ENCODE results near the gene CYP3A7.
"Not testable (repeated sequence)": the region's sequence is repeated elsewhere in the genome, so short reads cannot be mapped to it uniquely, and the experiment has no call there.

Gene CYP3A7

DNA sequence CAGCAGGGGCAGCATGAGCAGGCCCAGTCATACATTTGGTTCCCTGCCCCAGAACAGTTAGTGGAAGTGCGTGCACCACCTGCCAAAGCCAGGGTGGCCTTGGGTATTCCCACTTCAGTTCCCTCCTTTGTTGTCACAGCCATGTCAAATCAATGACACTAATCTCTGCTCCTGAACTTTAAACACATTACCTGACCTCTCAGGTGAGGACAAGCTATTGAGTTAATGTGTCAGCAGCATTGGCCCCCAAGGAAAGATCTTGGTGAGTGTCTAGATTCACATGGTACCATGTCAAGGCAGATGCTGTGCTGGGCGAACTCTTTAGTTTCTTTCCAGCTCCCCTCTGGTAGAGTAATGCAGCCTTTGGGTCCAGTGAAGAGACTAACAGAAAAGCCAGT lies 57.3 kb downstream of the CYP3A7 start:
- Histone ChIP-seq H3K4me3 (ENCODE audit: low read depth in 1 of 2, low read length in 2 of 2) (no peak overlapping the region), H3K36me3 (ENCODE audit: insufficient read depth, low read length) (no peaks in the 10 kb centered on the region), H3K4me1 (ENCODE audit: insufficient read depth, low read length) (peaks cover 4% of the 10 kb centered on the region), H3K27me3 (ENCODE audit: control insufficient read depth in 1 of 2, insufficient read depth in 2 of 2, low read length in 2 of 2) (no peaks in the 10 kb centered on the region), H3K9me3 (ENCODE audit: low read length) (no peaks in the 10 kb centered on the region), H3K27ac (ENCODE audit: low read depth, low read length) (no peak overlapping the region), H3K9ac (ENCODE audit: low read length) (no peak overlapping the region)

- Histone ChIP-seq H3K36me3 (ENCODE audit: insufficient read depth, low read length) (no peaks in the 10 kb centered on the region), H3K9ac (ENCODE audit: low read length) (no peak overlapping the region), H3K4me3 (ENCODE audit: low read depth in 1 of 2, low read length in 2 of 2) (no peak overlapping the region), H3K4me1 (ENCODE audit: insufficient read depth, low read length) (peaks cover 4% of the 10 kb centered on the region), H3K27me3 (ENCODE audit: control insufficient read depth in 1 of 2, insufficient read depth in 2 of 2, low read length in 2 of 2) (no peaks in the 10 kb centered on the region), H3K27ac (ENCODE audit: low read depth, low read length) (no peak overlapping the region), H3K9me3 (ENCODE audit: low read length) (no peaks in the 10 kb centered on the region)
Measured at GRCh38 chr7:99677013-99677647, 57.9 kb downstream of the CYP3A7 start.

GRCh38 chr7:99674995-99675742 lies 59.8 kb downstream of the CYP3A7 start:
- Histone ChIP-seq H3K4me3 (ENCODE audit: low read depth in 1 of 2, low read length in 2 of 2) (no peak overlapping the region), H3K4me1 (ENCODE audit: insufficient read depth, low read length) (peaks cover 2% of the 10 kb centered on the region), H3K27ac (ENCODE audit: low read depth, low read length) (no peak overlapping the region), H3K27me3 (ENCODE audit: control insufficient read depth in 1 of 2, insufficient read depth in 2 of 2, low read length in 2 of 2) (no peaks in the 10 kb centered on the region), H3K36me3 (ENCODE audit: insufficient read depth, low read length) (no peaks in the 10 kb centered on the region), H3K9me3 (ENCODE audit: low read length) (no peaks in the 10 kb centered on the region), H3K9ac (ENCODE audit: low read length) (no peak overlapping the region)

- Histone ChIP-seq H3K4me1 (ENCODE audit: insufficient read depth, low read length) (no peaks in the 10 kb centered on the region), H3K36me3 (ENCODE audit: insufficient read depth, low read length) (no peaks in the 10 kb centered on the region), H3K4me3 (ENCODE audit: low read depth in 1 of 2, low read length in 2 of 2) (no peak overlapping the region), H3K9me3 (ENCODE audit: low read length) (no peaks in the 10 kb centered on the region), H3K27ac (ENCODE audit: low read depth, low read length) (no peak overlapping the region), H3K9ac (ENCODE audit: low read length) (no peak overlapping the region), H3K27me3 (ENCODE audit: control insufficient read depth in 1 of 2, insufficient read depth in 2 of 2, low read length in 2 of 2) (no peaks in the 10 kb centered on the region)
Measured at GRCh38 chr7:99672573-99672972, 62.4 kb downstream of the CYP3A7 start.

DNA sequence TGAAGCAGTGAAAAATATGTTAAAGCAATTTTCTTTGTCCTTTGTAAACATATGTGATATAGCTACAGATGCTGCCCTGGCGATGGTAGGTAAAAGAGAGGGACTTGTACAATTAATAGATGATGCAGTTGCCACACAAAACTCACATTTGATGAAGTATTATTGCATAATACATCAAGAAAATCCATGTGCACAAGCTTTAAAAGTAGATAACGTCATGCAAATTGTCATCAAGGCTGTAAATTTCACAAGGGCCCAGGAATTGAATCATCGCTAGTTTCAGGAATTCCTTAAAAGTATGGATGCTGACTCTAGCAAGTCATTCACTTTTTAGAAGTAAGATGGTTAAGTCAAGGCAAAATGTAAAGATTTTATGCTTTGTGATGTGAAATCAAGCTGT lies 65.2 kb downstream of the CYP3A7 start:
- Histone ChIP-seq H3K36me3 (ENCODE audit: insufficient read depth, low read length) (no peaks in the 10 kb centered on the region), H3K4me3 (ENCODE audit: low read depth in 1 of 2, low read length in 2 of 2) (no peak overlapping the region)

GRCh38 chr7:99668541-99668940 lies 66.5 kb downstream of the CYP3A7 start:
- Histone ChIP-seq H3K36me3 (ENCODE audit: insufficient read depth, low read length) (no peaks in the 10 kb centered on the region), H3K9me3 (ENCODE audit: low read length) (no peaks in the 10 kb centered on the region)

More for the DNA sequence above, 65.2 kb downstream of the CYP3A7 start:
- no peaks in the 10 kb centered on the region for H3K4me1 ChIP-seq (ENCODE audit: insufficient read depth, low read length)
- H3K9ac ChIP-seq (ENCODE audit: low read length), result no peak overlapping the region
- no peaks in the 10 kb centered on the region for H3K9me3 ChIP-seq (ENCODE audit: low read length)
- H3K27ac ChIP-seq (ENCODE audit: low read depth, low read length), result no peak overlapping the region
- H3K27me3 ChIP-seq (ENCODE audit: control insufficient read depth in 1 of 2, insufficient read depth in 2 of 2, low read length in 2 of 2), result no peaks in the 10 kb centered on the region

GRCh38 chr7:99667179-99667578 lies 67.8 kb downstream of the CYP3A7 start:
- H3K9ac ChIP-seq (ENCODE audit: low read length), result no peak overlapping the region
- H3K4me3 ChIP-seq (ENCODE audit: low read depth in 1 of 2, low read length in 2 of 2), result no peak overlapping the region
- no peaks in the 10 kb centered on the region for H3K36me3 ChIP-seq (ENCODE audit: insufficient read depth, low read length)
- H3K27ac ChIP-seq (ENCODE audit: low read depth, low read length), result no peak overlapping the region
- no peaks in the 10 kb centered on the region for H3K4me1 ChIP-seq (ENCODE audit: insufficient read depth, low read length)
- H3K9me3 ChIP-seq (ENCODE audit: low read length), result no peaks in the 10 kb centered on the region
- H3K27me3 ChIP-seq (ENCODE audit: control insufficient read depth in 1 of 2, insufficient read depth in 2 of 2, low read length in 2 of 2), result no peaks in the 10 kb centered on the region

More at GRCh38 chr7:99668541-99668940, 66.5 kb downstream of the CYP3A7 start:
- Histone ChIP-seq H3K27me3 (ENCODE audit: control insufficient read depth in 1 of 2, insufficient read depth in 2 of 2, low read length in 2 of 2) (no peaks in the 10 kb centered on the region), H3K9ac (ENCODE audit: low read length) (no peak overlapping the region), H3K4me3 (ENCODE audit: low read depth in 1 of 2, low read length in 2 of 2) (no peak overlapping the region), H3K27ac (ENCODE audit: low read depth, low read length) (no peak overlapping the region), H3K4me1 (ENCODE audit: insufficient read depth, low read length) (no peaks in the 10 kb centered on the region)

- H3K27ac ChIP-seq (ENCODE audit: low read depth, low read length), result no peak overlapping the region
- H3K4me1 ChIP-seq (ENCODE audit: insufficient read depth, low read length), result no peaks in the 10 kb centered on the region
- no peaks in the 10 kb centered on the region for H3K27me3 ChIP-seq (ENCODE audit: control insufficient read depth in 1 of 2, insufficient read depth in 2 of 2, low read length in 2 of 2)
- H3K36me3 ChIP-seq (ENCODE audit: insufficient read depth, low read length), result no peaks in the 10 kb centered on the region
- H3K9ac ChIP-seq (ENCODE audit: low read length), result no peak overlapping the region
- no peak overlapping the region for H3K4me3 ChIP-seq (ENCODE audit: low read depth in 1 of 2, low read length in 2 of 2)
- no peaks in the 10 kb centered on the region for H3K9me3 ChIP-seq (ENCODE audit: low read length)
Measured at GRCh38 chr7:99666013-99666395, 69.0 kb downstream of the CYP3A7 start.

DNA sequence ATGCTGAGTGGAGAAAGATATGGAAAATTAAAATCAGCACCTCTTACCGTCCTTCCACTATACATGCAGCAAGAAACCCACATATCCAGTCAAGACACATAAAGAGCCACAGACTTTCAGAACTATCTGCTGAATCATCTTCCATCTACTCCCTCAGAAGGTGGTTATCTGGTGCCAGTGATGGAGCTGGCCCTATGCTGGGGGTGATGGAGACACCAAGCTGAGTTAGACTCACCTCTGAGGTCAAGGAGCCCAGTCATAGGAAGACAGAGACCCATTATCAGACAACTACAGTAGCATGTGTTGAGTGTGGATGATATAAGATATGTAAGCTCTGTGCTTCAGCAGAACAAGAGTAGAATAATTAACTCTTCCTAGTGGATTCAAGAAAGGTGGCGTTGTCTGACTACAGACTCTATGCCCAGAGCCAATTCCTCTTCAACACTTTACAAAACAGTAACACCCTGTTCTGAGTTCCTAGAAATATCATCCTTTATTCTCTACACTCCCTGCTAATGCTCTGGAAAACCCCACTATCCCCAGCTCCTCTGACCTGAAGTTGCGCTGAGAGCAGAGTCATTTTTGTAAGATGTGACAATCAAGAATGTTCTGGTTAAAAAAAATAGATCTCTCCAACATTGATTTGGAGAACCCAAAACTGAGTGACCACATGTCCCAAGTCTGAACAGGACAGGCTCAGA lies 69.5 kb downstream of the CYP3A7 start:
- Histone ChIP-seq H3K27me3 (ENCODE audit: control insufficient read depth in 1 of 2, insufficient read depth in 2 of 2, low read length in 2 of 2) (no peaks in the 10 kb centered on the region), H3K4me3 (ENCODE audit: low read depth in 1 of 2, low read length in 2 of 2) (no peak overlapping the region), H3K9me3 (ENCODE audit: low read length) (no peaks in the 10 kb centered on the region), H3K36me3 (ENCODE audit: insufficient read depth, low read length) (peaks cover 3% of the 10 kb centered on the region), H3K9ac (ENCODE audit: low read length) (no peak overlapping the region), H3K27ac (ENCODE audit: low read depth, low read length) (no peak overlapping the region), H3K4me1 (ENCODE audit: insufficient read depth, low read length) (no peaks in the 10 kb centered on the region)

- not testable (repeated sequence) for H3K27me3 ChIP-seq (ENCODE audit: control insufficient read depth in 1 of 2, insufficient read depth in 2 of 2, low read length in 2 of 2); H3K9me3 ChIP-seq (ENCODE audit: low read length); H3K4me3 ChIP-seq (ENCODE audit: low read depth in 1 of 2, low read length in 2 of 2); H3K4me1 ChIP-seq (ENCODE audit: insufficient read depth, low read length); H3K9ac ChIP-seq (ENCODE audit: low read length); H3K27ac ChIP-seq (ENCODE audit: low read depth, low read length); H3K36me3 ChIP-seq (ENCODE audit: insufficient read depth, low read length)
Measured at GRCh38 chr7:99657879-99658278, 77.1 kb downstream of the CYP3A7 start.
